K562 (cell line): ENCODE results near the gene CFAP58. TPM values are rescaled to one million over a fixed set of nuclear protein-coding genes. Genes with fewer than 3 reads are reported as not detected.

Experiments
- ATAC-seq: fragments of 200-7000 bp; cut with Tn5 transposase; 3 replicates; pipeline ENCODE4 v1.9.1; 2020; ENCODE audit warnings: moderate library complexity
- BruUV-seq: library from RNA; stranded (reverse); fragments of 400-500 nt; replicated peaks from 2 replicates; lab custom pipeline; 2021; lab: Mats Ljungman, UMichigan
- CTCF ChIA-PET: fragments of 300-600 bp; formaldehyde crosslinking; extraction: SDS; loops from one replicate; lab custom pipeline; 2021; ENCODE audit warnings: low intra/inter-chr PET ratio; lab: Yijun Ruan, JAX
- POLR2A ChIA-PET: fragments of 300-600, 350-650 bp; sonication (Branson Sonifier 250); formaldehyde crosslinking; extraction: SDS; loops from one replicate; lab custom pipeline; 2021; ENCODE audit warnings: antibody characterized with exemption, inconsistent platforms; lab: Yijun Ruan, JAX
- DNase-seq, 4 experiments: peaks; one replicate each; pipeline versions ENCODE4 v3.0.0 to v3.0.0-alpha.2; 2011 to 2018; ENCODE audit warnings: low spot score in 3 of 4, mixed read lengths in 3 of 4; ENCODE audit errors: extremely low read depth in 1 of 4
- FAIRE-seq: peaks from 2 replicates; lab custom pipeline; 2011; peaks lifted over from hg19 to GRCh38; lab: Jason Lieb, UNC
- H2AFZ ChIP-seq: 2 replicates; pipeline ENCODE4 v1.6.0; 2011; ENCODE audit warnings: low read depth, low read length, control low read depth, inconsistent platforms
- H3K27ac ChIP-seq: fragments of 200-600 bp; 3 replicates; pipeline ENCODE4 v1.8.0; 2011; ENCODE audit warnings: low read depth, mild to moderate bottlenecking, control low read depth, inconsistent platforms, low read length, moderate library complexity, mixed read lengths; ENCODE audit errors: extremely low read depth
- H3K27me3 ChIP-seq, 2 experiments: fragments of 300-600 bp in 1 of 2; 2 replicates in 1 of 2; 3 replicates in 1 of 2; pipeline versions ENCODE4 v1.6.0 to v1.8.0; 2011; ENCODE audit warnings: inconsistent platforms in 2 of 2, low read length in 2 of 2, mild to moderate bottlenecking in 1 of 2, mixed read lengths in 1 of 2, moderate library complexity in 1 of 2; ENCODE audit not compliant: control insufficient read depth in 2 of 2, insufficient read depth in 2 of 2
- H3K36me3 ChIP-seq: fragments of 300-600 bp; 3 replicates; pipeline ENCODE4 v1.8.0; 2011; ENCODE audit warnings: mild to moderate bottlenecking, low read length, inconsistent platforms; ENCODE audit not compliant: control insufficient read depth, insufficient read depth
- H3K4me1 ChIP-seq, 2 experiments: fragments of 200-600 bp in 1 of 2; replicated peaks in 1 of 2; 2 replicates in 1 of 2; 3 replicates in 1 of 2; pipeline versions ENCODE4 v1.5.1 to v1.8.0; 2011; ENCODE audit warnings: inconsistent platforms in 2 of 2, low read length in 2 of 2, mild to moderate bottlenecking in 1 of 2, mixed read lengths in 1 of 2, moderate library complexity in 1 of 2; ENCODE audit not compliant: control insufficient read depth in 2 of 2, insufficient read depth in 2 of 2
- H3K4me2 ChIP-seq: 2 replicates; pipeline ENCODE4 v1.6.1; 2011; ENCODE audit warnings: low read length, control low read depth, inconsistent platforms, mixed read lengths; ENCODE audit not compliant: insufficient read depth
- H3K4me3 ChIP-seq: fragments of 200-600 bp; sonication (generic), shearing (Covaris generic); 2 replicates; pipeline ENCODE4 v1.5.1; 2016; ENCODE audit warnings: control low read depth, inconsistent platforms
- H3K79me2 ChIP-seq: fragments of 200-600 bp; 3 replicates; pipeline ENCODE4 v1.8.0; 2011; ENCODE audit warnings: low read length, inconsistent platforms; ENCODE audit not compliant: control insufficient read depth, insufficient read depth
- H3K9ac ChIP-seq, 2 experiments: 2 replicates each; pipeline versions ENCODE4 v1.6.0 to v1.6.1; 2011; ENCODE audit warnings: low read depth in 2 of 2, low read length in 2 of 2, control low read depth in 1 of 2, inconsistent platforms in 1 of 2, mild to moderate bottlenecking in 1 of 2, mixed read lengths in 1 of 2; ENCODE audit not compliant: insufficient read depth in 1 of 2
- H3K9me1 ChIP-seq: one replicate; pipeline ENCODE4 v1.6.0; 2011; ENCODE audit warnings: inconsistent platforms, mild to moderate bottlenecking, low read length, moderate library complexity; ENCODE audit not compliant: control insufficient read depth, insufficient read depth
- H3K9me3 ChIP-seq: replicated peaks from 2 replicates; pipeline ENCODE4 v1.5.1; 2011; ENCODE audit warnings: low read depth, low read length, inconsistent platforms; ENCODE audit not compliant: control insufficient read depth, insufficient read depth
- H4K20me1 ChIP-seq: replicated peaks from 2 replicates; pipeline ENCODE4 v1.6.1; 2011; ENCODE audit warnings: low read length, inconsistent platforms, mixed read lengths; ENCODE audit not compliant: control insufficient read depth, insufficient read depth
- HDAC6 ChIP-seq: IDR thresholded peaks from 2 replicates; pipeline ENCODE4 v1.6.1; 2012; ENCODE audit warnings: low read depth, mild to moderate bottlenecking, control low read depth, inconsistent platforms, low read length, moderate library complexity
- MEIS2 ChIP-seq: fragments of 450-650 bp; IDR thresholded peaks from 2 replicates; pipeline ENCODE4 v1.6.1; 2014; ENCODE audit warnings: mild to moderate bottlenecking; ENCODE audit not compliant: partially characterized antibody
- PURB ChIP-seq: sonication (generic); formaldehyde crosslinking; IDR thresholded peaks from 2 replicates; pipeline ENCODE4 v1.9.0; 2021; ENCODE audit warnings: low read depth, mild to moderate bottlenecking, missing genetic modification reagents
- RAD21 ChIP-seq, 2 experiments: fragments of 250-450 bp in 1 of 2; fragments of 450-650 bp in 1 of 2; sonication (Bioruptor Pico) in 1 of 2; formaldehyde crosslinking in 1 of 2; IDR thresholded peaks in 1 of 2; conservative IDR thresholded peaks in 1 of 2; 2 replicates each; pipeline versions ENCODE4 v1.4.0 to v1.8.0; 2020 to 2022; ENCODE audit warnings: mild to moderate bottlenecking in 2 of 2, moderate library complexity in 1 of 2
- ZNF785 ChIP-seq: fragments of 250-450 bp; sonication (Bioruptor Pico); IDR thresholded peaks from 2 replicates; pipeline ENCODE4 v1.4.0; 2020; ENCODE audit warnings: mild to moderate bottlenecking
- WGBS: fragments of 100-300 bp; shearing (Covaris generic); methylation state at CpG from one replicate; pipeline ENCODE4 v1.1.6; 2016; ENCODE audit warnings: low coverage, mixed read lengths; ENCODE audit not compliant: insufficient coverage; ENCODE audit errors: missing lambda C conversion rate; 5-methylcytosine and 5-hydroxymethylcytosine counted together
- in situ Hi-C: fragments of 300-500 bp; cut with MboI; formaldehyde crosslinking; loops from 4 replicates; pipeline ENCODE4 v1.15.0; 2018; ENCODE audit warnings: inconsistent platforms, mixed read lengths
- intact Hi-C: fragments of 100-400 bp; cut with micrococcal nuclease; formaldehyde crosslinking; loops from 2 replicates; pipeline ENCODE4 v1.14.2; 2022
- polyA plus RNA-seq, 8 experiments: library from polyadenylated mRNA; depleted of rRNA in 4 of 8; stranded (reverse) in 5 of 8; unstranded in 3 of 8; fragments of >200 nt; fragmentation: Nextera tagmentation in 2 of 8; fragmentation: Illumina TruSeq in 1 of 8; extraction: Ambion mirVana in 2 of 8; extraction: Trizol in 1 of 8; gene quantifications; 2 replicates each; pipeline versions ENCODE4 v1.2.1 to v1.2.3, GENCODE V29; 2011 to 2014; ENCODE audit warnings: inconsistent platforms in 1 of 8, missing spikeins in 1 of 8
- total RNA-seq, 7 experiments: library from RNA; depleted of rRNA in 6 of 7; stranded (reverse); fragments of >200 nt in 6 of 7; fragmentation: Illumina TruSeq in 2 of 7; extraction: Trizol in 2 of 7; gene quantifications; 2 replicates each; pipeline versions ENCODE4 v1.2.1 to v1.2.3, GENCODE V29; 2011 to 2021; ENCODE audit warnings: low replicate concordance in 1 of 7
- TF ChIP-seq, protein P1 (sequence below): fragments of 250-450 bp; sonication (Bioruptor Pico); IDR thresholded peaks from 2 replicates; pipeline ENCODE4 v1.9.0; 2021; ENCODE audit warnings: mild to moderate bottlenecking, inconsistent platforms
- TF ChIP-seq, protein P2 (sequence below), 2 experiments: fragments of 450-650 bp in 1 of 2; sonication (generic) in 1 of 2; formaldehyde crosslinking in 1 of 2; IDR thresholded peaks in 1 of 2; conservative IDR thresholded peaks in 1 of 2; 2 replicates each; pipeline versions ENCODE4 v1.6.1 to v1.8.1; 2016 to 2023; ENCODE audit warnings: mild to moderate bottlenecking in 2 of 2, moderate library complexity in 2 of 2, inconsistent platforms in 1 of 2, missing genetic modification reagents in 1 of 2

The CFAP58 gene
- total and polyA plus RNA-seq, 9 of the 15 experiments (the other 6 are each of a cell fraction or from before 2014, with no cell fraction given): 0.08 to 2.0 (median 0.71) TPM

DNA sequence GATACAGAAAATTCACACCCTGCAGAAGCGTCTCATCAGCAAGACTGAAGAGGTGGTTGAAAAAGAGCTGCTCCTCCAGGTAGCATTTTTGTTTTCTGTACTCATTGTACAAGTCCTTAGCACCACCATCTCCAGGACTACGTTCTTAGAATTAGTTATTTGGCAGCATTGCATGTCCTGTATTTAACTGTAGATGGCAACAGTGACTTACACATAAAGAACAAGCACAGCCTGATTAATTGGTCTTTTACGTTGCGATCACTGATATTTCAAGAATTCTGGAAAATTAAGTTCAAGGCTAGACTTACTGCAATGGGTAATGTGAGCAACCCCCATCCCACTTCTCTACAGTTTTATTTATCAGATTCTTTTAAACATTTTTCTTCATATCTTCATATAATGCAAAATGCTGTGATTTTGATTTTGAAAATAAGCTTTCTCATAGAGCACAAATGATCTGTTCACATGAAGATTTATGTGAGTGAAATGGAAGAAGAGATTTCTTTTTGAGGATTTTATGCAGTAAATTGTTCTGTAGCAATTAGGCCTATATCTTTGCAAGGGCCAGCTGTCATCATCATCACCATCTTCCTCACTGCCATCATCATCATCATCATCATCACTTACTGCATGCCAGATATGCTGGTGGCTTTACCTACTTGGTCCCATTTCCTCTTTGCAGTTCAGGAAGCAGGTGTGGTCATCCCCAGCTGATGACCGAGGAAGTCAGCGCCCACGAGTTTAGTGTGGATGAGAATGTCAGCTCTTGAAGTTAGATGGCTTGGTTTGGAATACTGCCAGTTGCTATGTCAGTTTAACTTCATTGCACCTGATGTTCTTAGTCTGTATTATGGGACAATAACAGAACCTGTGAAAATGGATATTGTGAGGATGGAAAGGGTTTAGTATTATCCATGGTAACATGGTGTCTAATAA lies 53.4 kb downstream of the CFAP58 start (continued):
- TF ChIP-seq, protein P1, sequence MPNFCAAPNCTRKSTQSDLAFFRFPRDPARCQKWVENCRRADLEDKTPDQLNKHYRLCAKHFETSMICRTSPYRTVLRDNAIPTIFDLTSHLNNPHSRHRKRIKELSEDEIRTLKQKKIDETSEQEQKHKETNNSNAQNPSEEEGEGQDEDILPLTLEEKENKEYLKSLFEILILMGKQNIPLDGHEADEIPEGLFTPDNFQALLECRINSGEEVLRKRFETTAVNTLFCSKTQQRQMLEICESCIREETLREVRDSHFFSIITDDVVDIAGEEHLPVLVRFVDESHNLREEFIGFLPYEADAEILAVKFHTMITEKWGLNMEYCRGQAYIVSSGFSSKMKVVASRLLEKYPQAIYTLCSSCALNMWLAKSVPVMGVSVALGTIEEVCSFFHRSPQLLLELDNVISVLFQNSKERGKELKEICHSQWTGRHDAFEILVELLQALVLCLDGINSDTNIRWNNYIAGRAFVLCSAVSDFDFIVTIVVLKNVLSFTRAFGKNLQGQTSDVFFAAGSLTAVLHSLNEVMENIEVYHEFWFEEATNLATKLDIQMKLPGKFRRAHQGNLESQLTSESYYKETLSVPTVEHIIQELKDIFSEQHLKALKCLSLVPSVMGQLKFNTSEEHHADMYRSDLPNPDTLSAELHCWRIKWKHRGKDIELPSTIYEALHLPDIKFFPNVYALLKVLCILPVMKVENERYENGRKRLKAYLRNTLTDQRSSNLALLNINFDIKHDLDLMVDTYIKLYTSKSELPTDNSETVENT: no peak
- TF ChIP-seq HDAC6 (no peak), RAD21 (CRISPR knock-in tag; conservative IDR thresholded peaks at IDR 0.05 in 1 of 2, IDR thresholded peaks at IDR 0.05 in 1 of 2) (peak; percentile 46 to 62), ZNF785 (CRISPR knock-in tag) (no peak), PURB (CRISPR knock-in tag) (no peak)

DNA sequence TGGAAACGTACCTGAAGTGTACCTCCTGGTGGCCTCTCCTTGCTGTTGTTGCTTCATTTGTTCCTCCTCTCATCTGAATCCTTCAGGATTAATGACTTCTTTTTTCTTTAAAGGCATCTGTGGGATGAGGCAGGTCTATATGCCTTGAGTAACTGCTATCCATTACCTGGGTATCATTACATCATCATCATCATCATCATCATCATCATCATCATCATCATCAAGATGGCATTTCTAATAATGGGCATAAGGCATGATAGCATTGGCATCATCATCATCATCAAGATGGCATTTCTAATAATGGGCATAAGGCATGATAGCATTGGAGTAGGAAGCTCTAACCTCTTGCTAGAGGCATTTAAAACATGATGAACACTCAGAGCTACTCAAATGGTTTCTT lies 59.9 kb downstream of the CFAP58 start:
- CTCF ChIA-PET: no interaction called here
- no peak overlapping the region for H3K4me3 ChIP-seq
- no peak overlapping the region for H3K4me2 ChIP-seq
- TF ChIP-seq, protein P2, sequence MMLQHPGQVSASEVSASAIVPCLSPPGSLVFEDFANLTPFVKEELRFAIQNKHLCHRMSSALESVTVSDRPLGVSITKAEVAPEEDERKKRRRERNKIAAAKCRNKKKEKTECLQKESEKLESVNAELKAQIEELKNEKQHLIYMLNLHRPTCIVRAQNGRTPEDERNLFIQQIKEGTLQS (IDR thresholded peaks at IDR 0.05): peak; percentile 12; the same call in 1 of the 2 replicates
- TF ChIP-seq, protein P2 (CRISPR knock-in tag; conservative IDR thresholded peaks at IDR 0.05): no peak
- no peak for TF ChIP-seq MEIS2
- no peaks in the 10 kb centered on the region for H3K9me1 ChIP-seq
- H4K20me1 ChIP-seq: no peaks in the 10 kb centered on the region
- H3K27ac ChIP-seq: no peak overlapping the region
- H3K9ac ChIP-seq: no peak overlapping the region
- FAIRE-seq (no peak), ATAC-seq (no peak), DNase-seq (no peak)
- peaks cover 0 to 4% of the 10 kb centered on the region in 2 experiments; a peak in 1 of 5 replicates for H3K27me3 ChIP-seq
- intact Hi-C loops (no loop called here), in situ Hi-C loops (no loop called here)
- no peaks in the 10 kb centered on the region for H3K79me2 ChIP-seq
- H3K36me3 ChIP-seq: no peaks in the 10 kb centered on the region
- no peaks in the 10 kb centered on the region for H3K9me3 ChIP-seq
- WGBS: 0% methylated on average over 1 of the region's 1 CpG
- no TSS peak for BruUV-seq
- H3K4me1 ChIP-seq: no peaks in the 10 kb centered on the region
- no peak overlapping the region for H2AFZ ChIP-seq
- POLR2A ChIA-PET: no interaction called here
